Medulla oblongata (tissue), 1 donor: ENCODE data around the gene DRC7.

Experiments used
- DNase-seq: peaks from one replicate; pipeline ENCODE4 v3.0.0-alpha.2; 2015; ENCODE audit errors: extremely low spot score

DRC7 gene, protein sequence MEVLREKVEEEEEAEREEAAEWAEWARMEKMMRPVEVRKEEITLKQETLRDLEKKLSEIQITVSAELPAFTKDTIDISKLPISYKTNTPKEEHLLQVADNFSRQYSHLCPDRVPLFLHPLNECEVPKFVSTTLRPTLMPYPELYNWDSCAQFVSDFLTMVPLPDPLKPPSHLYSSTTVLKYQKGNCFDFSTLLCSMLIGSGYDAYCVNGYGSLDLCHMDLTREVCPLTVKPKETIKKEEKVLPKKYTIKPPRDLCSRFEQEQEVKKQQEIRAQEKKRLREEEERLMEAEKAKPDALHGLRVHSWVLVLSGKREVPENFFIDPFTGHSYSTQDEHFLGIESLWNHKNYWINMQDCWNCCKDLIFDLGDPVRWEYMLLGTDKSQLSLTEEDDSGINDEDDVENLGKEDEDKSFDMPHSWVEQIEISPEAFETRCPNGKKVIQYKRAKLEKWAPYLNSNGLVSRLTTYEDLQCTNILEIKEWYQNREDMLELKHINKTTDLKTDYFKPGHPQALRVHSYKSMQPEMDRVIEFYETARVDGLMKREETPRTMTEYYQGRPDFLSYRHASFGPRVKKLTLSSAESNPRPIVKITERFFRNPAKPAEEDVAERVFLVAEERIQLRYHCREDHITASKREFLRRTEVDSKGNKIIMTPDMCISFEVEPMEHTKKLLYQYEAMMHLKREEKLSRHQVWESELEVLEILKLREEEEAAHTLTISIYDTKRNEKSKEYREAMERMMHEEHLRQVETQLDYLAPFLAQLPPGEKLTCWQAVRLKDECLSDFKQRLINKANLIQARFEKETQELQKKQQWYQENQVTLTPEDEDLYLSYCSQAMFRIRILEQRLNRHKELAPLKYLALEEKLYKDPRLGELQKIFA

DNA sequence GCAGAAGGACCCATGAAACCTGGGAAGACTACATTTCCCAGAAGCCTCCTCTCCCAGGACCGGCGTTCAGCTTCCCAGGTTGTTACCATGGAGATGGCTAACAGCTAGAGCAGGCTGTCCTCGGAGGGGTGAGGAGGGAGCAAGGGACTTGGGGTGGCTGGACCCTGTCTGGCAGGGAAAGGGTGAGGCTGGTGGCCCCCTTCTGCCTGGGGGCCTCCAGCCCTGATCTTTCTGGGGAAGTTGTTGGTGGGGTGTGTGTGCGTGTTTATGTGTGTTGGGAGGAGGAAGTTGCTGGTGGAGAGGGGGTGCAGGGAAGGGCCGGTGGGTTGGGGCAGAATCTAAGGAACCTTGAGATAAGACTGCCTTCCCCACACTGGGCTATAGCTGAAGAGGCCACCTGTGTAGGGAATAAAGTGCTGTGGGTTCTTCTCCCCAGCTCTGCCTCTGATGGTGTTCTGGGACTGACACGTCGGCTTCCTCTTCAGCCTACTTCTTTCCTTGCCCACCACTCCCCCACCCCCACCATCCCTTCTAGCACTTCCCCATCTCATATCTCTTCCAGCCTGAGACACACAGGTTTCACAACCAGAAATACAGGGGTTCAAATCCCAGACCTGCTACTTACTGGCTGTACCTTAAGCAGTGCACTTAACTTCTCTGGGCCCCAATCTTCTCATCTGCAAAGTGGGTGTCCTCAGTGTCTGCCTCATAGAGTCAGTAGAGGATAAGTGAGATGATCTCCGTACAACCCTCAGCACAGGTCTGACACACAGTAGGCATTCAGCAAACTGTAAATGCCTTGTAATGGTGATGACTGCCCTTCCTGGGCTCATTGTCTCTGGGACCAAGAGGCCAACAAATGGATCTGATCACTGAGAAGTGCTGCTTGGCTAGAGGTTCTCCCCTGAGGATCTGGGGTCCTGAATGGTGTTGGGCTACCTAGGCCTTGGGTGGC lies at the start of gene DRC7:
DRC7 (plus strand) TSS at position 82 of the 955 bp plus-strand sequence. CDS start 3,144 bp downstream, outside the sequence.
- peak; percentile 81 for DNase-seq

GRCh38 chr16:57645169-57645568 lies 49.4 kb upstream of the DRC7 start:
- no peak for DNase-seq

DNA sequence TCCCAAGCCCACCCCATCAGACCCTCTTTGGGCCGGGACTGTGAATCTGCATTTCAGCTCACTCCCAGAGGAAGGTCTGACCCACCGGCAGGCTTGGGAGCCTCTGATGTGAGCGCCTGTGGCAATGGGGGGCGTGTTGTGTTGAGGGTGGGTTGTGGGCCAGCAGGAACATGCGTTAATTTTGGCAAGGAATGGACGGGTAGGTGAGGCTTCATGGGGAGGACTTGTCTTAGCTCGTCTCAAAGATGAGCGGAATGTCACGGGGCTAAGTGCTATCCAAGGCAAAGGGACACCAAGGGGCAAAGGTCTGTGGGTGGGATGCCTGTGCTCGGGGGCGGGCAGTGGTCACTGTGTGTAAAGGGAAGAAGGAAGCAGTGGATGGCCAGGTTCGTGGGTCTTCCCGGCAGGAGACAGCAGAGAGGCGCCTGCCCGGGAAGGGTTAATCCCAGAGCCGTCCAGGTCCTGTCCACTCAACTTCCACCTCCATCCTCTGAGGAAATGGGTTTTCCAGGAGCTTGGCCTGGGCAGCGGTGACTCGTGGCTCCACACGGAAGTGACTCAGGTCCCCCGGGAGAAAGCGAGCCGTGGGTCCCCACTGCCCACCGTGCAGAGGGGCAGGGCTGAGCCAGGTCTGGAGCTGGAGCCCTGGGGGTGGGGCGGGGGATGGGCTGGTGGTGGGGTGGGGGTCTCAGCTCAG lies 48.8 kb upstream of the DRC7 start:
- DNase-seq, result no peak

GRCh38 chr16:57646388-57647039 lies 48.1 kb upstream of the DRC7 start:
- DNase-seq, result no peak

DNA sequence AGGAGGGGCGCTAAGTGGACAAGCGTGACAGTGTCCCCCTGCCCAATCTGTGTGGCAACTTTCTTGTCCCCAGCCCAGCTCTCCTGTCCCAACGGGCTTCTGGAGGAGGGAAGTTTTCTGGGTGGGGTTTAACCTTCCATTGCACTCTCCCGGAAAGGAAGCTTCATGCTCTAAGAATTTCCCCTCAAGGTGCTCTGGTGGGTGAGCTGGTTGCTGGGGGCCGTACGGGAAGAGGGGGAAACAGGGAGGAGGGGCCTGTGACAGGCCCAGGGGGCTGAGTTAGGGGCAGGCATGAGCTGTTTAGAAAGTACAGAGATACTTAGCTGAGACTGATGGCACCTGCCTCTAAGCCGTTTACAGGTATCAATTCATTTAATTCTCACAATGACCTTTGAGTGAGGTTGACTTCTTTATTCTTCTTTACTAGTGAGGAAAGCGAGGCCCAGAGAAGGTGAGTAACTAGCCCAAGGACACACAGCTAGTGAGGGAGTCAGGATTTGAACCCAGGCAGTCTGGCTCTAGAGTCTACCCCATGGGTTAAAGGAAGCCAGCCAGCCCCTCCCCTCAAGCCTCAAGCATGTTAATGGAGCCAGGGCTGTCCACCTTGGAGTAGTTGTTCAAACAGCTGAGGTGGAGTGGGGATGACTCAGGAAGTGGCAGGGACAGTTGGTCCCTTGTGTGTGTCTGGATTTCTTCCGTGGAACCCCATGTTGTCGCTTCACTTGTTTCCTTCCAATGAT lies 47.3 kb upstream of the DRC7 start:
- no peak for DNase-seq

DNA sequence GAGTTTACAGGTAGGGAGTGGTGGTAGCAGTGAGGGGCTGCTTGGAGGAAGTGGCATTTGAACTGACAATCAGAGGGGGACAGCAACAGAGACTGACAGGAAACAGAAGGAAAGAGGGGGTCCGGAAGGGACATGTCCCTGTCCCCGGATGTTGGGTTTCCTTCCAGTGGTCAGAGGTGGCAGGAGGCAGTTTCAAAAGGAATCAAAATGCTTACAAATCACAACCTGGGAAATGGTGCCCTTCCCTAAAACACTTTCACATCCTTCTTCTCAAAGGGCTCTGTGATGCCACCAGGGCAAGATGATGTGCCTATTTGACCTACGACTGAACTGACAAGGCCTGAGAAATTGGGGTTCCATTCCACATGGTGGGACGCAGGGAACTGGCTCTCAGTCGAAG lies 46.5 kb upstream of the DRC7 start:
- peak; percentile 74 for DNase-seq

DNA sequence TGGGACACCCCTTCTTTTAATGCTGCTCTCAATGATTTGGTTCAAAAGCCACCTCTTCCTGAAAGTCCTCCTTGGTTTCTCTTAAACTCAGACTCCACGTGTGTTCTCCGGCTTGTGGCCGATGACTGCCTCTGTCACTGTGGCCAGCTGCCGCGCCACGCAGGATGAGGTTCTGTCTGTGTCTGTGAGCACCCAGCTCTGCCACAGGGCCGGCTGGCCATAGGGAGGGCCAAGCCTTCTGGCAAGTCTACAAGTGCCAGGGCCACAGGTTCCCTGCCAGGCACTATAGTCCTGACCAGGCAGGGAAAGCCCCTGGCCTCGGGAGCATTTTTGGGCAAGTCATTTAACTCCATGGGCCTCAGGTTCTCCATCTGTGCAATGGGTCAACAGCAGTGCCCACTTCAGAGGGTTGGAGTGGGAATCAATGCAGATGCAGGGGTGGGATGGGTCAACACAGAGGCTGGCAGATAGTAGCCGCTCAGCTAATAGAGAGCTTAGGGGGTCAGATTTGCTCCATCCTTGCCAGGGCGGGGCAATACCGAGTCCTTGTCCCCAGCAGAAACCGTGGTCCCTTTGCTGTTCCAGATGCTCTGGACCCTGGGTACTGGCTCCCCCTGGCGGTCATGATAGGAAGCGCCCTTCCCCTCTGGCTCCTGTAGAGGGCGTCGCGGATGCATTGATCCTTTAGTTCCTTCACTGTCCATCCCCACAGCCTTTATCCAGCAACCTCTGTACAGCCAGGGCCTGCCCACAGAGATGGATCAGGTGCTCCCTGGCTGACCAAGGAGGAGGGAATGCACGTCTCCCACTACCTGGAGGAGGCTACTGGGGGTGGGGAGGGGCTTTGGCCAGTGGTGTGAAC lies 45.8 kb upstream of the DRC7 start:
- DNase-seq, result peak; percentile 85

DNA sequence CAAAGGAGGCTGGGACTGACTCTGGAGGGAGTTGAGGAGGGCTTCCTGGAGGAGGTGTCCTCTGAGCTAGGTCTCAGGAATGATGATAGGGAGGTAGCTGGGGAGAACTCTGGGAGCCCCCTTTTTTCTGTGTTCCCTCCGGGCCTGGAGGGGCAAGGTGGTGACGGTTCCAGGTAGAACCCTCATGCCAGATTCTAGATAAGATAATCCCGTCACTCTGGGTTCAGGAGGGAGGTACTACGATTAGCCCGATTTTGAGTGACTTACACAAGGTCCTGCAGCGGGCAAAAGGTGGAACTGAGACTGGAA lies 45.2 kb upstream of the DRC7 start:
- no peak for DNase-seq

DNA sequence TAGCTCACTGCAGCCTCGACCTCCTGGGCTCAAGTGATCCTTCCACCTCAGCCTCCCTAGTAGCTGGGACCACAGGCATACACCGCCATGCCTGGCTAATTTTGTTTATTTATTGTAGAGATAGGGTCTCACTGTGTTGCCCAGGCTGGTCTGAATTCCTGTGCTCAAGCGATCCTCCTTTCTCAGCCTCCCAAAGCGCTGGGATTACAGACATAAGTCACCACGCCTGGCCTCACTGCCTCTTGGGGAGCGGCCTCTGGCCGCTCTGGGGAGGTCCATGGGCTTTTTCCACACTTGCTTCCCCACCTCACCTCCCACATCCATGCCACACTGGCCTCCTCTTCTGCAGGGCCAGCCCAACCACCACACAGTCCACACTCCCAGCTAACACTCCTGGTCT lies 44.8 kb upstream of the DRC7 start:
- DNase-seq, result no peak

DNA sequence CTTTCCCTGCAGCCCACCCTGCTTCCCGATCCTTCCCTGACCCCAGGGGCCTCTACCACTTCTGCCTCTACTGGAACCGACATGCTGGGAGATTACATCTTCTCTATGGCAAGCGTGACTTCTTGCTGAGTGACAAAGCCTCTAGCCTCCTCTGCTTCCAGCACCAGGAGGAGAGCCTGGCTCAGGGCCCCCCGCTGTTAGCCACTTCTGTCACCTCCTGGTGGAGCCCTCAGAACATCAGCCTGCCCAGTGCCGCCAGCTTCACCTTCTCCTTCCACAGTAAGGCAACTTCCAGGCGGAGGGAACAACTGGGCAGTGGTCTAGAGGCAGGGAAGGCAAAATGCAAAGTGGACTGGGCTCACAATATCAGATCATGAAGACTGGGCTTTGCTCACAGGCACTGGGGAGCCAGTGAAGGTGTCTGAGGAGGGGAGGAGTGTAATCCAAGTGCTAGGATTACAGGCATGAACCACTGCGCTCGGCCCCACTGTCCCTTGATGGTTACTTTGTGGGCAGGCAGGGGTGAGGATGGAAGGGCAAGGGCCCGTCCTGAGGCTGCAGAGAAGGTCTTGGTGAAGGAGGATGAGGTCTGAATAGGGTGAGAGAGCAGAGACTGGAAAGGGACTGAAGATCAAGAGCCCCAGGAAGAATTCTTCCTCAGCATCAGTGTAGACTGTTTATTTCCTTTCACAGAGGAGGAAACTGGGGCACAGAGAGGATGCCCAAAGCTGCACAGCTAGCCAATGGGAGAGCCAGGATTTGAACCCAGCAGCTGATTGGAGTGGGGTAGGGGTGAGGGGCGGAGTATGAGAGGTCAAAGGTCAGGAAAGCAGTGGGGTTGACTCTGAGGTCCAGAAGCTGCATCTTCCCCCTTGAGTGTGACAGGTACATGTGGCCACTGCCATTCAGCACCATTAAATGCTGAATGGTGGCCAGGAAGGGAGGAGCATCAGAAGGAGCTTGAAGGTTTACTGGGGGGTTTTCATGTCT lies 43.0 kb upstream of the DRC7 start:
- DNase-seq, result no peak

DNA sequence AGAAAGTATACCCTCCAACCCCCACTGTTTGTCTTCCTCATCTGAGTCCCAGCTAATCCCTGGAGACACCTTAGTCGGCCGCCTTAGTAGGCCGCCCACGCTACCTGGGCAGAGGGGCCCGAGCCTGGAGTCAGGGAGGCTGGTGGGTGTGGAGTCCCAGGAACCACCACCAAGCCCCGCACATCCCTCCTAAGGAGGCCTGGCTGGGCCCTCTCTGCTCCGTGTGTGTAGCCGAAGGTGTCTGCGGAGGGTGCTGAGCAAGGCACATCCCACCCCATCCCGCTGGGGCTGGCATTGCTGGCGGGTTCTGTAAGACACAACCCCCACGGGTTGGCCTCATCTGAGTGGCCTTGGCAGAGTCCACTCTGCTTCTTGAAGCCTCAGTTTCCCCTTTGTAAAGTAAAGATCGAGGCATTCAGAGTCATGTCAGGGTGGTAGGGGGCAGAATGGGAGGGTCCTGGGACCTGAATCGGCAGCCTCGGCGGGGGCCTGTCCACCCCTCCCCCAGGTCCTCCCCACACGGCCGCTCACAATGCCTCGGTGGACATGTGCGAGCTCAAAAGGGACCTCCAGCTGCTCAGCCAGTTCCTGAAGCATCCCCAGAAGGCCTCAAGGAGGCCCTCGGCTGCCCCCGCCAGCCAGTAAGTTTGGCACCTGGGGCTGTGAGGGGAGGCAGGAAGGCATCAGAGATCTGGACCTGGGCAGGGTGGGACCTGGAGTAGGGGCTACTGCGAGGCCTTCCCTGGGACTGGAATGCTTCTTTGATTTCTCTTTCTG lies 41.7 kb upstream of the DRC7 start:
- DNase-seq, result no peak

GRCh38 chr16:57653936-57654335 lies 40.7 kb upstream of the DRC7 start:
- no peak for DNase-seq

- no peak for DNase-seq
Measured at GRCh38 chr16:57656342-57656955, 38.2 kb upstream of the DRC7 start.

DNA sequence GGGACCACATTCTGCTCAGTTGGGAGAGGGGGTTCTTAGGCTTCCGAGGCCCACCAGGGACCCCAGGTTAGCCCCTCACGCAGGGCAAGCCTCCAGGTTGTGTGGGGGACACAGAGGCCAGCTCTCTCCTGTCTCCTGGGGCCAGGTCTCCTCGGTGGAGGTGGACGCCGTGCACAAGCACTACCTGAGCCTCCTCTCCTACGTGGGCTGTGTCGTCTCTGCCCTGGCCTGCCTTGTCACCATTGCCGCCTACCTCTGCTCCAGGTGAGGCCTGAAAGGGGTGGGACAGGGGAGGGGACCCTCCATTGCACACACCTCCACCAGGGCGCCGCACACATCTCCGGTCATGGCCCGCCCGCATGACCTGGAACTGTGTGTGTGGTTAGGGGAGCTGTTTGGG lies 37.4 kb upstream of the DRC7 start:
- no peak for DNase-seq

- DNase-seq, result no peak
Measured at GRCh38 chr16:57658130-57658877, 36.3 kb upstream of the DRC7 start.
